ENCODE results near the gene MCC.

MCC gene

DNA sequence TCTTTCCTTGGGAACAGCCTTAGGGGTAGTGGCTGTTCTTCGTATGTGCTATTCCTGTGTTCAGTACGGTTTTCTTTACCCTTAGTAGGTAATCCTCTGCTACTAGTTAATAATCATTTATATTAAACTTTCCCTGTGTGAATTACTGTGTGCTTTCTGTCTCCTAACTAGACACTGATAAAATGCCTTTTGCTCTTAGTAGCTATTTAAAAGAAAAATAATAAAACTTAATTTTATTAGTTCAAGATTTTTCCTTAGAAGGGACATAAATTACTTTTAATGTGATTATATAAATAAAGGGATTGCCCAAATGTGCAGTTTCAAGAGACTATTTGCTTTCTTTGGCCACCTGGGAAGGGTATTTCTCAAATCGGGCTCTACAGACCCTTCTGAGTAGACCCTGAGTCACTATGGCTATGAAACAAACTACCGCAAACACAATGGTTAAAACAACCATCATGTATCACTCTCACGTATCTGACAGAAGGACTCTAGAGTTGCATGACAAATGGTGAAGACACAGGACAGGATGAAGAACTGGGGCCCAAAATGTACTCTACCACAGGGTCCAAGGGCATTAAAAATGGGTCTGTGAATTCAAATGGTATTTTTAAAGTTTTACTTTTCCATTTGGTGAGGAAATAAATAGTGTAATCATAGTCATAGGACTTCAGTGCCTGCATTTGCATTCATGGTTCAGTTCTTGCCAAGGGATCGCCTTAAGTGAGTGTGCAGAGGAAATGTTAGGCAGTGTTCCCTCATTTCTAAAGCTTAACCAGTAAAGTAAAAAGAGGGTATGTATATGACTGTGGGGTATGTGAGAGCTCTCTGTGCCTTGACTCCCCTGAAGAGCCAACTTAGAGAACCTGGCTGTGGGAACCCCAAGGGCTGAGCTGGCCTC lies 150.5 kb downstream of the MCC start:
- ChIA-PET POLR2A (interaction anchor here (1.1 kb wide), 1 partner anchor 176 kb away, joined by 7 read pairs; the partner anchor contains the start of gene YTHDC2), CTCF (interaction anchor here (0.6 to 1.4 kb wide), 9 partner anchors 21 to 342 kb away, joined by 3 to 12 read pairs (median 3); partner anchors contain the start of gene YTHDC2)
- no peak for DNase-seq (ENCODE audit: extremely low spot score)
- no peak for TF ChIP-seq ZNF384 (IDR thresholded peaks at IDR 0.05)
- TF ChIP-seq FOXM1 (IDR thresholded peaks at IDR 0.05; ENCODE audit: borderline replicate concordance), result no peak
- no peak for TF ChIP-seq SP1 (IDR thresholded peaks at IDR 0.05)
- TF ChIP-seq BHLHE40 (IDR thresholded peaks at IDR 0.05; ENCODE audit: borderline replicate concordance), result no peak

DNA sequence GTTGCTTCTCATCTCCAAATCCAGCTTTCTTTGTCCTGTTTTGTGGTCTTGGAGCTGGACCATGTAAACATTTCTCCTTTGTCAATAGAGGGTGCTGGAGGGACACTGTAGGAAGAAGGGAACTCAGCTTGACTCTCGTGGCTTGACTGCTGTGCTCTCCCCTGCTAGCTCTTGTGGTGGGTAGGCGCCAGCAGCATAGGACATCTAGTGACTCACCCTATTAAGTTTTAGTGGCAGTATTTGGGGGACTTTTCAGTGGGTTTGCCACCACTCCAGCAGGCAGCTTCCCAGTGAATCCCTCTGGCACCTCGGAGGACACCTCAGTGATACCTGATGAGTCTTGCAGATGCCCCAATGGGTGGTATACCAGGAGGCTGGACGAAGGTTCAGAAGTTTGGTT lies 151.3 kb downstream of the MCC start:
- TF ChIP-seq NFRKB (IDR thresholded peaks at IDR 0.05), result no peak
- TF ChIP-seq ARNT (IDR thresholded peaks at IDR 0.05), result no peak
- no peak for TF ChIP-seq LEF1 (IDR thresholded peaks at IDR 0.05; ENCODE audit: borderline replicate concordance)
- TF ChIP-seq, protein P1, sequence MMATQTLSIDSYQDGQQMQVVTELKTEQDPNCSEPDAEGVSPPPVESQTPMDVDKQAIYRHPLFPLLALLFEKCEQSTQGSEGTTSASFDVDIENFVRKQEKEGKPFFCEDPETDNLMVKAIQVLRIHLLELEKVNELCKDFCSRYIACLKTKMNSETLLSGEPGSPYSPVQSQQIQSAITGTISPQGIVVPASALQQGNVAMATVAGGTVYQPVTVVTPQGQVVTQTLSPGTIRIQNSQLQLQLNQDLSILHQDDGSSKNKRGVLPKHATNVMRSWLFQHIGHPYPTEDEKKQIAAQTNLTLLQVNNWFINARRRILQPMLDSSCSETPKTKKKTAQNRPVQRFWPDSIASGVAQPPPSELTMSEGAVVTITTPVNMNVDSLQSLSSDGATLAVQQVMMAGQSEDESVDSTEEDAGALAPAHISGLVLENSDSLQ (IDR thresholded peaks at IDR 0.05), result no peak
- no peak for TF ChIP-seq FOXK2 (IDR thresholded peaks at IDR 0.05)
- no peak for TF ChIP-seq CTBP1 (IDR thresholded peaks at IDR 0.05; ENCODE audit: borderline replicate concordance)
- TF ChIP-seq SP1 (IDR thresholded peaks at IDR 0.05), result no peak
- TF ChIP-seq FOXM1 (IDR thresholded peaks at IDR 0.05; ENCODE audit: borderline replicate concordance), result no peak
- TF ChIP-seq TARDBP (IDR thresholded peaks at IDR 0.05), result no peak
- TF ChIP-seq ELF4 (IDR thresholded peaks at IDR 0.05), result no peak
- TF ChIP-seq ZNF384 (IDR thresholded peaks at IDR 0.05), result no peak
- TF ChIP-seq L3MBTL2 (conservative IDR thresholded peaks at IDR 0.05), result no peak
- TF ChIP-seq HDGF (IDR thresholded peaks at IDR 0.05; ENCODE audit: borderline replicate concordance), result no peak
- no peak for TF ChIP-seq SUZ12 (IDR thresholded peaks at IDR 0.05)
- ChIA-PET CTCF (interaction anchor here (0.6 to 1.4 kb wide), 10 partner anchors 22 to 341 kb away, joined by 3 to 12 read pairs (median 4); partner anchors contain the start of gene YTHDC2), POLR2A (interaction anchor here (1.1 kb wide), 1 partner anchor 177 kb away, joined by 7 read pairs; the partner anchor contains the start of gene YTHDC2)
- DNase-seq (ENCODE audit: extremely low spot score), result peak; percentile 50

DNA sequence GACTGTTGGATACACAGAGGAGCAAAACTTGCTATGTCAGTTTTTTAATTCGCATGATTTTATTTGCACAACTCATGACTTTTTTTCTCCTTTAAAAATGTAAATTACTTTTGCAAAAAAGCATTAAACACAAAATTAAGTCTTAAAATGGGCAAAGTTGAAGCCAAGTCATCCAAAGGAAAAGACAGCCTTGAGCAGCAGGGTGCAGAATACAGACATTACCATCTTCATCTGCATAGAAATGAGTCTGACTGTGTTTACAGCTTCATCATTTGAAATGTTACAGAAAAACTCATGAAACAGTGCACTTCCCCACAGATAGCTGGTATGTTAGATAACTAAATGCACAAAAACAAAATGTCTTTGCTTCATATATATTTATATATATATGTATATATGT lies 154.8 kb downstream of the MCC start:
- POLR2A ChIA-PET, result no interaction called here
- CTCF ChIA-PET, result interaction anchor here (1.6 kb wide), 1 partner anchor 337 kb away, joined by 5 read pairs; no protein-coding TSS in a partner anchor
- no peak for DNase-seq (ENCODE audit: extremely low spot score)
- TF ChIP-seq TARDBP (IDR thresholded peaks at IDR 0.05) (no peak), LEF1 (IDR thresholded peaks at IDR 0.05; ENCODE audit: borderline replicate concordance) (no peak), FOXA1 (IDR thresholded peaks at IDR 0.05) (no peak), ARNT (IDR thresholded peaks at IDR 0.05) (no peak), CTBP1 (IDR thresholded peaks at IDR 0.05; ENCODE audit: borderline replicate concordance) (no peak), BHLHE40 (IDR thresholded peaks at IDR 0.05; ENCODE audit: borderline replicate concordance) (no peak), HDGF (IDR thresholded peaks at IDR 0.05; ENCODE audit: borderline replicate concordance) (no peak), SUZ12 (IDR thresholded peaks at IDR 0.05) (no peak), ZNF384 (IDR thresholded peaks at IDR 0.05) (no peak)

DNA sequence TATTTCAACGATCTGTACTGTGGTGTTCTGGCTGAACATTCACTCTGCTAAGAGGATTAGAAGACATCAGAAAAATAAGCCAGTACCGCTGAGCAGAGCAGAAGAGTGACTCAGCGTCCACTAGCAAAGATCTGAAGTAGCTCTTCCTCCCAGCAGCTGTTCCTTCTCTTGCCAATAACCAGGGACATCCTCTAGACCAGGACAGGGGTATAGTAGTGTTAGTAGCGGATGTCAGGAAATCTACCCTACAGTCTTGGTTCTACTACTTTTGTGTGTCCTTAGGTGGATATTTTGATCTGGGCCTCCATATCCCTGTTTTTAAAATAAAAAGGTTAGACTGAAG lies 157.1 kb downstream of the MCC start:
- no peak for DNase-seq (ENCODE audit: extremely low spot score)
- TF ChIP-seq FOXA1 (IDR thresholded peaks at IDR 0.05), result no peak
- TF ChIP-seq, protein P1 (IDR thresholded peaks at IDR 0.05), result no peak
- no peak for TF ChIP-seq SUZ12 (IDR thresholded peaks at IDR 0.05)
- TF ChIP-seq L3MBTL2 (conservative IDR thresholded peaks at IDR 0.05), result no peak
- ChIA-PET CTCF (interaction anchor here (0.6 to 1.2 kb wide), 2 partner anchors 334 to 341 kb away, joined by 3 read pairs; no protein-coding TSS in a partner anchor), POLR2A (no interaction called here)

DNA sequence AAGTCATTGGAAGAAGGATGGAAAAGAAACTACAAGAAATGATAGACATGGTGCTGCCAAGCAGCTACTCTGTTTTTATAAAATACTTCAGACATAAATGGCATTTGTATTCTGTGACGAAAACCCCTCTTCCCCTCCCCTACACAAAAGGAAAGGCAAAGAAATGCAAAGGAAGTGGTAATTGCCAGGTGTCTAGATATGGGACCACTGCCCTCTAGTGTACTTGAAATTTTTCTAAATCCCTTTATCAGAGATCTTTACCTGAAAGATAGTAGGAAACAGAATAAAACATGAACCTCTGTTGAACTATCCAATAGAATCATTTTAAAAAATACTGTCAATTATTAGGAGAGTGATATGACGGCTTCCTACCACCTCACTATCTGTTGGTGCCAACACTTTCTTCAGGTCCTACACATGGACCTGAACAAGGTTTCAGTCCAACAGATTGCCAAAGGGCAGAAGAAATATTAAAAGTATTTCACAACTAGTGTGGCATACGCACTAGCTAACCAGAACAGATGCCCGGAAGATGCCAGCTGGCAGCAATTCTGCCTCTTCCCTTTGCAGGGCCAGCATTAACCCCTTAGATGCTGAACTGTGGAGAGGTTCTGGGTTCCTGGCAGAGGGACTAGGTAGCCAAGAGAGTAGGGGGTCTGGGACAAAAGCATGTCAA lies 157.6 kb downstream of the MCC start:
- CTCF ChIA-PET, result interaction anchor here (0.6 to 1.2 kb wide), 4 partner anchors 119 to 340 kb away, joined by 3 to 4 read pairs (median 3); no protein-coding TSS in a partner anchor
- POLR2A ChIA-PET, result interaction anchor here (0.8 kb wide), 1 partner anchor 183 kb away, joined by 3 read pairs; the partner anchor contains the start of gene YTHDC2
- TF ChIP-seq ZNF384 (IDR thresholded peaks at IDR 0.05) (no peak), BHLHE40 (IDR thresholded peaks at IDR 0.05; ENCODE audit: borderline replicate concordance) (no peak), FOXK2 (IDR thresholded peaks at IDR 0.05) (no peak), FOXM1 (IDR thresholded peaks at IDR 0.05; ENCODE audit: borderline replicate concordance) (no peak)
- DNase-seq (ENCODE audit: extremely low spot score), result peak; percentile 57

DNA sequence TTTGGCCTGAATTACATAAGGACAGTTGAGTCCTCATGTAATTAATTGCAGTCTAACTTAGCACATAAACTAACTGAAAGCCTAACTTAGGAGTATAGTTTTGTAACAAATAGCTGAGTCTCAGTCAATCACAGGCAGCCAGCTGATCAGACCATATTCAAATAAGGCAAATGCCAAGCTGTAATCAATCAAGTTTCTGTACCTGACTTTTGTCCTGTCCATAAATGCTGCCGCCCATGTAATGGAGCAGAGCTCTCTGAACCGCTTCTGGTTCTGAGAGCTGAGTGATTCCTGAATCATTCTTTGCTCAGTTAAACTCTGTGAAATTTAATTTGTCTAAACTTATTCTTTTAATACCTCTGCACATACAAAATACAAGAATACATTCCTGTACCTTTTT lies 158.3 kb downstream of the MCC start:
- no peak for DNase-seq (ENCODE audit: extremely low spot score)
- ChIA-PET POLR2A (interaction anchor here (0.8 kb wide), 1 partner anchor 183 kb away, joined by 3 read pairs; the partner anchor contains the start of gene YTHDC2), CTCF (interaction anchor here (0.7 to 1.0 kb wide), 3 partner anchors 120 to 334 kb away, joined by 3 to 4 read pairs (median 3); no protein-coding TSS in a partner anchor)
- TF ChIP-seq FOXM1 (IDR thresholded peaks at IDR 0.05; ENCODE audit: borderline replicate concordance), result no peak
- TF ChIP-seq L3MBTL2 (conservative IDR thresholded peaks at IDR 0.05), result no peak
- TF ChIP-seq LEF1 (IDR thresholded peaks at IDR 0.05; ENCODE audit: borderline replicate concordance), result no peak
- TF ChIP-seq, protein P1 (IDR thresholded peaks at IDR 0.05), result no peak
- no peak for TF ChIP-seq FOXA1 (IDR thresholded peaks at IDR 0.05)
- no peak for TF ChIP-seq ELF4 (IDR thresholded peaks at IDR 0.05)
- no peak for TF ChIP-seq SP1 (IDR thresholded peaks at IDR 0.05)
- TF ChIP-seq ARNT (IDR thresholded peaks at IDR 0.05), result no peak
- TF ChIP-seq SUZ12 (IDR thresholded peaks at IDR 0.05), result no peak
- no peak for TF ChIP-seq CTBP1 (IDR thresholded peaks at IDR 0.05; ENCODE audit: borderline replicate concordance)
